ENCODE measurements around the gene MAGI1.
A peak's percentile ranks its signal among the peaks of the same experiment; 100 is the strongest.

Gene MAGI1

DNA sequence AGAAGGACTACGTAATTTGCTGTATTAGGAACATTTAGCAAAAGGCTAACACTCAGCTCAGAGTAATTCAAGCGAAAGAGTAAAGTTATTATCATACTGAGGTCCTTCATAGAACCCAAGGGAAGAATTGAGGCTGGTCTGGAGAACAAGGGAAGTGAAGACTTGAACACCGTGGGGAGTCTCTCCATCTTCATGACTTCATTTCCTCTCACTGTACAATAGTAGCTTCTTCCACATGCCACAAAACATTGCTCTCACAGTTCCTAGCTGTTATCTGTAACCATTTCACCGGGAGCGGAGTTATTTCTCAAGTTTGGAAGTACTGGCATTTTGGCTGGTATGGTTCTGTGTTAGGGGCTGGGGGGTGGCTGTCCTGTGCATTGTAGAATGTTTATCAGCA lies 69.7 kb downstream of the MAGI1 start:
- DNase-seq, result no peak

DNA sequence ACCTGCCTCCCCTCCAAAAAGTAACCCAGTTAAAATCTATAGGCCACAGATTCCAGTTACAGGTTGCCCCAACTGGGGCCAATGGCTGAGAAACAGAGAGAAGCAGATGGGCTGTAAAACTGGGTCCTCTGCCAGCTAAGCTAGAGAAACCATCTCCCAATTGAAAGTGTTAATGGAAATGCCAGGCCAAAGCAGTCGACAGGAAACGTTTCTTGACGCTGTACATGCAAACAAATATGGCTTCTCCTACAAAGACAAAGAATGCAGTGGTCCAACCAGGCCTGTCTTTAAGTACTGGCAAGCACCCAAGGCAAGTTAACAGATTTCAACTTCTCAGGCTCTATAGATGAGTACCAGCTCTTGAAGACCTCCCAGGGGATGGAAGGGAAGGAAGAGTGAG lies 71.3 kb downstream of the MAGI1 start:
- DNase-seq, result no peak

GRCh38 chr3:65964838-65965237 lies 73.9 kb downstream of the MAGI1 start:
- DNase-seq, result no peak

- DNase-seq, result peak; percentile 51
Observed at GRCh38 chr3:65963787-65964677, 74.7 kb downstream of the MAGI1 start.

GRCh38 chr3:65961733-65962132 lies 77.0 kb downstream of the MAGI1 start:
- DNase-seq, result no peak

- no peak for DNase-seq
Observed at GRCh38 chr3:65961128-65961527, 77.6 kb downstream of the MAGI1 start.

DNA sequence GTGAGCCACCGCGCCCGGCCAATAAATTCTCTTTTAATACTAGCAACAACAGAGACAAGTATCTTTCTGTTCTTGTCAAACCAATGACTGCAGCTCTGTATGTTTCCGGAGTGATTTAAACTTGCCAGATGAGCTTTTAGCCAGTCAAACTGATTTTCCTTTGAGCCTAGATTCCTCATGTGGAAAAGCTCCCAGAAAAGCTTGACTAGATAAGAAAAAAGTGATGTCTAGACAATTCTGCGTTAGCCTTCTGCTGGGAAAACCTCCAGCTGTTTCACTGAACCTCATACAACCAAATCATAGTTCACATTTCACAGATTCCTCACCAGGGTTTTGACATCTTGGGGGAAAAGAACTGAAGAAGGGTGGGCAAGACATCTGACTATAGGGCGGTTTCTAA lies 78.6 kb downstream of the MAGI1 start:
- no peak for DNase-seq

DNA sequence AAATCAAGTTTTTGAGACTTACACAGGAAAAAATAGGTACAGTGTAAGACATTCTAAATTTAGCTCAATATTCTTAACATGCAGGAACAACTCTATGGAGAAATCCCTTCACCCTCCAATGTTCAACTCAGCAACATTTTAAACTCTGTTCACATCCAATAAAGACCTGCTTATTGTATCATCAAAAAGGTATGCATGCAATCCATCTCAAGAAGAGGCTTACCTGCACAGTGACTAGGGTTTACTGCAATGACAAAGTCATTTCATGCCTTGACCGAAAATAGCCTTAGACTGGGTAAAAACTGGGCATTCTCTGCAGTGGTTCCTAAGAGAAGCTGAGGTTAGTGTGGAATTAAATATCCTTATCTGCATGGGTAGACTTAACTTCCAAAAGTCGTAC lies 80.5 kb downstream of the MAGI1 start:
- no peak for DNase-seq

- no peak for DNase-seq
Observed at GRCh38 chr3:65955792-65956477, 82.8 kb downstream of the MAGI1 start.

DNA sequence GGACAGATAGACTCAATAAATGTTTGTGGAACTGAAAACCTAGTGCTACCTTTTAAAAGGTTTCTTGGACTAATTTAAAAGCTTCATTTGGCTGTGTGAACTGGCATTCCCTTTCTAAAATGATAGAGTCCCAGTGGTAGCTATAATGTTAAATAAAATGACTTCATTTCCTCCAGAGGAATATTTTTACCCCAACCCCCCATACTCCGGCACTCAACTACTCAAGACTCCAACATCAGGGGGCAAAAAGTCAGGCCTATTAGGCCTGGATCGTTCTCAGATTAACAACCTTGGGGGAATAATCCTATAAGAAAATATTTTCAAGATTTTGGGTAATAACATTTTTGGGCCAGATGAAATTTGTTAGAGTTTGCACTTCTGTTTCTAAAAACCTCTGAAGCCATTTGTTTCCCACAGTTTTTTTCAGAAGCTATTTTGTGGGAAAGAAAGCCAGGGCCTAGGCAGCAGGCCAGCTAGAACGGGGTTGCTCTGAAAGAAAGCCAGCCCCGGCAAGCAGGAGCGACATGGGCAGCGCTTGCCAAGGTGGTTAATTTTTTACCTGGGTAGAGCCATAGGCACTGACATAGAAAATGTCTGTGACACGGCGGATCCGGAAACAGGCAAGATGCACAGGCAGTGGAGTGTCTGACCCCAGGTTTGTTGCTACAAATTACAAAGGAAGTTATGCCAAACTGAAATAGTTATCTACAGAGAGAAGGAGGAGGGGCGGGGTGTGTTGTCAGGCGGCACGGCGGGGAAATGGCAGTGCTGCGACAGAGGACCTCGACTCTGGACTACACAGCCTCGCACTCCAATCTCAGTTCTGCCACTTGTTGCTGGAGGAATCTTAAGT lies 84.6 kb downstream of the MAGI1 start:
- no peak for DNase-seq

- no peak for DNase-seq
Observed at GRCh38 chr3:65953301-65953812, 85.4 kb downstream of the MAGI1 start.

- no peak for DNase-seq
Observed at GRCh38 chr3:65952842-65953241, 85.9 kb downstream of the MAGI1 start.

DNA sequence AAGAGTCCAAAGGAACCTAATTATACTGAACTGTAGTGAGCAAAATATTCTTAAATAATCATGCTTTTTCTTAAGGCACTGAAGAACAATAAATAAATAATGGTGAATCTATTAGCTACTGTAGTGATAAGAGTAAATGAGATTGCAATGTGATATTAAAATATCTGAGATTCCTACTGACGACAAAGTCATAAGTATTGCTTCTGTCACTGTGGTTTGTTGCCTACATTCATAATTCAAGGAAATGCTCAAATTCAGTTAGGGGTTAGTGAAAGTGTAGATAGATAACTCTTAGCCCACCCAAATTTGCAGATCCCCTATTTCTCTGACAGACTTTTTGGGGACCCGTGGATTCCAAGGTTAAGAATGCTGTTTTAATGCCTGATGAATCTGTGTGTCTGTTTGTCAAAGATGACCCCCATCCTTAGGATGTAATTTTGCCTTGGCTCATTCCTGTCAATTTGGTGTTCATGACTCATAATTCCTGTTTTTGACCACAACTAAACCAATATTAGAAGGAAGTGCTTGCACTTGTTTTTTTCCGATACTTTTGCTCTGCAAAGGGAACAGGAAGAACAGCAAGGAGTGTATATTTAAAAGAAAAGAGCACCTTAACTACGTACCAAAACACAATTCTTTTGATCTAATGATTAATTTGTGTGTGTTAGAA lies 86.7 kb downstream of the MAGI1 start:
- no peak for DNase-seq

GRCh38 chr3:65950340-65951326 lies 88.1 kb downstream of the MAGI1 start:
- no peak for DNase-seq

DNA sequence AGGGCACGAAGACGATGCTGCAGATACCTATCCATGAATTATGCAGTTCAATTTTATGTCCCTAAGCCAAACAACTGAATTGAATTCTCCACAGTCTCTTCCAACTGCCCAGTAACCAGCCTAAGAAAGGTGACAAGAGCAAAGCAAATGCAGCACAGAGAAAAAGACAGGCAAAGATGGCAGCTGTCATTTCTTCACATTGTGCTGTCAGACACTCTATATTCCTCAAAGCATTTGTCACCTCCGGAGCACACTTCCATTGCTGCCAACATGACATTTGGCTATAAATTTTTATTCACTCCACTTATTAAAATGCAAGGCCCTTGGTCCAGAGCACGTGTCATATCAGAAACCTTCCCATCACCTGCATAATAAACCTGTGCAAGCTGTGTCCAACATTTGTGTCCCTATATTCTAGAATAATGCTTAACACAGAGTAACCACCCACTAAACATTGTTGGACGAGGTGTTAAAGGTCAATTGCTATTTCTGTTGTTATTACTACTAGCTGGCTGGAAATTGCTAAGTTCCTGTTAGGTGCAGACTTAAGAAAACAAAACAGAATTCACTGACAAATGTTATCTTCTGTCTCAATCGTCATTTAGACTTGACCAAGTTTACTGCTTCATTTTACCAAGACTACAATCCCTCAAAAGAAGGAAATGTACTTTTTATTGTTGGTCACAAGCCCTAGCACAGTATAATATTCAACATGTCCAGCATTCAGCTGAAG lies 89.7 kb downstream of the MAGI1 start:
- no peak for DNase-seq

DNA sequence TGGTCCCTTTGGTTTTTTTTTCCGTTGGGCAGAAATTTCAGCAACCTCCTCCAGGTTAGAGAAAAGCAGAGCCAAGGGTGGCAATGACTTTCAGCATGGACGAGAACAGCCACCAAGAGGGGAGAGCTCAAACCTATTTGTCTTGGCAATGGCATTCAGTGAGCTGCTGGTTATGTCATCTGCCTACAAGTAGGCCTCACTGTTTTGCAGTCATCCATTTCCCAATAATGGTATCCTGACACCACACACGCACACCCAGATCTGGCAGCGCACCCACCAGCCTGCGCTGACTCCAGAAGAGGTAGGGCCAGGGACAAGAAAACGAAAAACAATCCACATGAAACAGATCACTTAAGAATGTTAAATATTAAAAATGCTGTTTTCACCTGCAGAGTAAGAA lies 92.3 kb downstream of the MAGI1 start:
- no peak for DNase-seq

GRCh38 chr3:65945953-65946352 lies 92.8 kb downstream of the MAGI1 start:
- no peak for DNase-seq

DNA sequence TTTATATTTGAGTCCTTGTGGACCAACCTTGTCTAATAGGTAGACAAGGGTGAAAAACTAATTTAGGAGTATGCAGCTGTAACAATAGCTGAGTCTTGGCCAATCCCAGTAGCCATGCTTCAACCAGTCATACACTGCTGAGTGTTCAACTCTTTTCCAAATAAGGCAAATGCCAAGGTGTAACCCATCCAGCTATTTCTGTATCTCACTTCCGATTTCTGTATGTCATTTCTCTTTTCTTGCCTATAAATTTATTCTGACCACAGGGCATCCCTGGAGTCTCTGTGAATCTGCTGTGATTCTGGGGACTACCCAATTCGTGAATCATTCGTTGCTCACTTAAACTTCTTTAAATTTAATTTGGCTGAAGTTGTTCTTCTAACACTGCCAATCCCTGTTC lies 93.2 kb downstream of the MAGI1 start:
- no peak for DNase-seq

DNA sequence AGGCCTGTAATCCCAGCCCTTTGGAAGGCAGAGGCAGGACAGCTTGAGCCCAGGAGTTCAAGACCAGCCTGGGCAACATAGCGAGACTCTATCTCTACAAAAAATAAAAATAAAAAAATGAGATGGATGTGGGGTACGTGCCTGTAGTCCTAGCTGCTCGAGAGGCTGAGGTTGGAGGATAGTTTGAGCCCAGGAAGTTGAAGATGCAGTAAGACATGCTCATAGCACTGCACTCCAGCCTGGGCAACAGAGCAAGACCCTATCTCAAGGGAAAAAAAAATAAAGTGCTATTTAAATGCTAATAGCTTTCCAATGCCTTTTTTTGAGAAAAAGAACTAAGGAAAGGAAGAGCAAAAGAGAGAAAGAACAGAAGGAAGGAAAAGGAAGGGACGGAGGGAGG lies 94.5 kb downstream of the MAGI1 start:
- DNase-seq, result no peak

DNA sequence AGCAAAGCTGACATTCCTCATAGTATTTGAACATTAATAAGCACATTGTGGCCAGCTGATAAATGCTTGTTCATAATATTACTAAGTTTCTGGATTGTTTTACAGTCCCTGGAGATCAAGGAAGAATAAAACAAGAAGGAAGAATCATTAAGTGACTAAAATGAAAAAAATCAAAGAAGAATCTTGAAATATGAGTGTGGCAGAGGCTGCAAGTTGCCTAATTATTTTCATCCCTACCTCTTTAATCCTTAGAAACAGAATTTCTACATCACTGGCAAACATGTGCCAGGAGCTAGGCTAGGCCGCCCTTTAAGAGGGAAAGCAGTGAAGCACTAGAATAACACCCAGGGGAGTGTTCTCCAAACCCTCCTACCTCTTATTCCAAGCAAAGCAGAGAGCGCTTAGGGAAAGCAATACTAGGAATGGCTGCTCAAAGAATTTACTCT lies 98.9 kb downstream of the MAGI1 start:
- DNase-seq, result no peak

- DNase-seq, result no peak
Observed at GRCh38 chr3:65939184-65939583, 99.5 kb downstream of the MAGI1 start.
